Smooth muscle cell (in vitro differentiated cells): ENCODE data around the gene MAEA. TPM values are rescaled to one million over a fixed set of nuclear protein-coding genes. Genes with fewer than 3 reads are reported as not detected.

ENCODE experiments used
- DNase-seq: peaks from one replicate; lab custom pipeline; 2025; ENCODE audit not compliant: unreplicated experiment; lab: John Stamatoyannopoulos, UW
- H2AFZ ChIP-seq: fragments of 200-600 bp; sonication (generic); 2 replicates; pipeline ENCODE4 v1.6.0; 2016; ENCODE audit warnings: antibody characterized with exemption, low read depth, mild to moderate bottlenecking
- H3F3A ChIP-seq: fragments of 200-600 bp; sonication (generic); 2 replicates; pipeline ENCODE4 v1.6.0; 2017; ENCODE audit warnings: antibody characterized with exemption, low read depth
- H3K27ac ChIP-seq: fragments of 200-600 bp; sonication (generic); 2 replicates; pipeline ENCODE4 v1.5.1; 2016; ENCODE audit warnings: low read depth, mild to moderate bottlenecking
- H3K27me3 ChIP-seq: fragments of 200-600 bp; sonication (generic); 2 replicates; pipeline ENCODE4 v1.6.1; 2016; ENCODE audit warnings: low read depth, mild to moderate bottlenecking
- H3K36me3 ChIP-seq: fragments of 200-600 bp; sonication (generic); 2 replicates; pipeline ENCODE4 v1.5.1; 2016; ENCODE audit warnings: low read depth
- H3K4me1 ChIP-seq: fragments of 200-600 bp; sonication (generic); 2 replicates; pipeline ENCODE4 v1.5.1; 2016; ENCODE audit warnings: low read depth
- H3K4me2 ChIP-seq: fragments of 200-600 bp; sonication (generic); 2 replicates; pipeline ENCODE4 v1.6.0; 2016; ENCODE audit warnings: mild to moderate bottlenecking
- H3K4me3 ChIP-seq: fragments of 200-600 bp; sonication (generic); 2 replicates; pipeline ENCODE4 v1.5.1; 2016; ENCODE audit warnings: mild to moderate bottlenecking
- H3K79me2 ChIP-seq: fragments of 200-600 bp; sonication (generic); 2 replicates; pipeline ENCODE4 v1.6.0; 2016; ENCODE audit warnings: low read depth, mild to moderate bottlenecking
- H3K9ac ChIP-seq: fragments of 200-600 bp; sonication (generic); 2 replicates; pipeline ENCODE4 v1.6.0; 2016; ENCODE audit warnings: low read depth
- H3K9me3 ChIP-seq: fragments of 200-600 bp; sonication (generic); replicated peaks from 2 replicates; pipeline ENCODE4 v1.5.1; 2016; ENCODE audit warnings: low read depth
- H4K20me1 ChIP-seq: fragments of 200-600 bp; sonication (generic); 2 replicates; pipeline ENCODE4 v1.6.0; 2016; ENCODE audit warnings: low read depth
- CTCF ChIP-seq: fragments of 200-600 bp; sonication (generic); IDR thresholded peaks from 2 replicates; pipeline ENCODE4 v1.5.1; 2017; ENCODE audit warnings: borderline replicate concordance, mild to moderate bottlenecking, antibody characterized with exemption; ENCODE audit not compliant: insufficient read depth, poor library complexity, severe bottlenecking
- WGBS: methylation state at CpG from one replicate; pipeline ENCODE4 v1.1.7; 2016; ENCODE audit warnings: low lambda C conversion rate; 5-methylcytosine and 5-hydroxymethylcytosine counted together
- polyA plus RNA-seq: library from polyadenylated mRNA; unstranded; fragments of >200 nt; fragmentation: Nextera tagmentation; extraction: Ambion mirVana; gene quantifications from 2 replicates; pipeline ENCODE4 v1.2.1, GENCODE V29; 2016
- total RNA-seq: library from RNA; depleted of rRNA; stranded (reverse); fragments of >200 nt; gene quantifications from 2 replicates; pipeline ENCODE4 v1.2.3, GENCODE V29; 2014

Gene MAEA
- total and polyA plus RNA-seq, 2 experiments from 2014 or later: 48.0 to 48.2 TPM

DNA sequence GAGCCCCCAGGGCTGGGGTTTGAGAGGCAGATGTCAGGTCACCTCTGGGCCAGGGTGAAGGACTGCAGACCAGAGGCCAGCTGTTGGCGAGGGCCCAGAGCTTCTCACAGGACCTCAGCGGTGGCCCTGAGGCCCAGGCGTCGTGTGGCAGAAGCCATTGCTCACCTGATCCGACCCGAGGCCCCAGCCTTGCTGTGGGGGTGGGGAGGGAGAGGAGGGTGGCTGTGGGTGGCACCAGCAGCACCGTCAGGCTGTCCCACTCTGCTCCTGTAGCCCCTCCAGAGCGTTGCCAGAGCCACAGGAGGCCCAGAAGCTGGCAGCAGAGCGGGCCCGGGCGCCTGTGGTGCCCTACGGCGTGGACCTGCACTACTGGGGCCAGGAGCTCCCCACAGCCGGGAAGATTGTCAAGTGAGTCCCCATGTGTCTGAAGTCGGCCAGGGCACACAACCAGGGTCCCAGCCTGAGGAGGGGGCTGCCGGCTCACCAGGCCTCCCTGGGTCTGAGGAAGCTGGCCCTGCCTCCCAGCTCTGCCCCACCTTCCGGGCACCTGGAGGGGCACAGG is 86.2 kb downstream of the MAEA start:
- H3K4me2 ChIP-seq: no peak overlapping the region
- no peak for DNase-seq
- no peaks in the 10 kb centered on the region for H3K36me3 ChIP-seq
- no peak overlapping the region for H2AFZ ChIP-seq
- H4K20me1 ChIP-seq: no peaks in the 10 kb centered on the region
- no peaks in the 10 kb centered on the region for H3K9me3 ChIP-seq
- H3K79me2 ChIP-seq: no peaks in the 10 kb centered on the region
- no peaks in the 10 kb centered on the region for H3K4me1 ChIP-seq
- WGBS: 87% methylated on average over 13 of the region's 17 CpGs
- no peaks in the 10 kb centered on the region for H3K27me3 ChIP-seq
- H3K4me3 ChIP-seq: no peak overlapping the region
- TF ChIP-seq CTCF: no peak
- no peak overlapping the region for H3K9ac ChIP-seq
- H3K27ac ChIP-seq: no peak overlapping the region
- no peaks in the 10 kb centered on the region for H3F3A ChIP-seq

DNA sequence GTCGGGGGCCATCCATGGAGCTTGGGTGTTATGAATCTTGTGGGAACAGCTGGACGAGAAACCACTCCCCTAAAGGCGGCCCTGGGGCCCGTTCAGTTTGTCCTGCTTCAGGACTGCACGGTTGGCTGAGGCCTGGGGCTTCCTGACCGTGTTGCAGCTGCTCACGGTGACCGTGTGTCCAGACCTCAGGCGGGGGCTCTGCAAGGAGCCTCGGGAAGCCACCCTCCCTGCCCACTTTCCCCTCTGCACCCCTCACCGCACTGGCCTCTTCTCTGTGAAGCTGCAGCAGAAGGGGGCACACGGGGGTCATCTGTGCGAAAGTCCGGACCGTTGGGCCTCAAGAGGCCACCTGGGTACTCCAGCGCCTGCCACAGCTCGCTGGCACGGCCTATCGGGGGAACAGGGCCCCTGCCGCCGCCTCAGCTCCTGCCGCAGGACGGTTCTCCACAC is 86.7 kb downstream of the MAEA start:
- Histone ChIP-seq H2AFZ (no peak overlapping the region), H3K4me3 (no peak overlapping the region), H3K4me1 (no peaks in the 10 kb centered on the region), H3K36me3 (no peaks in the 10 kb centered on the region), H3K9me3 (no peaks in the 10 kb centered on the region), H3K79me2 (no peaks in the 10 kb centered on the region), H3F3A (no peaks in the 10 kb centered on the region), H3K4me2 (no peak overlapping the region), H3K27ac (no peak overlapping the region), H3K9ac (no peak overlapping the region), H4K20me1 (no peaks in the 10 kb centered on the region), H3K27me3 (no peaks in the 10 kb centered on the region)
- TF ChIP-seq CTCF: no peak
- 96% methylated on average over 23 of the region's 23 CpGs for WGBS
- no peak for DNase-seq

DNA sequence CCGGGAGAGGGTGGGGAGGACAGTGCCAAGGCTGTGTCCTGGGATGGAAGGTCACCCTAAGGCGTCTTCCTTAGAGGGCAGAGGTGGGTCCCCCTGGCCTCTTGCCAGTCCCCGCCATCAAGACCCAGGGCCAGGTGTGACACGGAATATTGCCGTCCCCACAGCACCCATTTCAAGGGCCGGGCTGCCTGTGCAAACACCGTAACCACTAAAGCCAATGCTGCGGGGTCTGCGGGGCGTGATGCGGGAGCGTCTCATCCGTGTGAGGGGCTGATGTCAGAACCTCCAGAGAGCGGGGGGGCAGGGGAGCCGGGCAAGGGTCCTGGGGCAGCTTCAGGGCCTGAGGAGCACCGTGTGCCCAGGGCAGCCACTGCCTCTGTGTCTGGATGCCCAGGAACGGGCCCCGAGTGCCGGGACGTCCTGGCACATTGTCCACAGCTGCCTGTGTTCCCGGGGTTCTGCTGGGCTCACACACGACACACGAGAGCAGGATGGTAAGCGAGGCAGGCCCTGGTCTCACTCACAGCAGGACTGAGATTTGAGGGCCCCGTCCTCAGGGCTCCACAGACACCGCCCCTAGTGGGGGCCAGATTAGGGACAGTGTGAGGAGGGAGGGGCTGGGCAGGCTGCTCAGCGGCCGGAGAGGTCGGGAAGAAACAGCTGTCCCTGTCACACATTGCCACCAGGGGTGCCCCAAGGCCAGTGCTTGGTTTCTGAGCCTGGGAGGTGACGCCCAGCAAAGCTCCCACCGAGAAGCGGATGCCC is 87.3 kb downstream of the MAEA start:
- WGBS: 95% methylated on average over 32 of the region's 32 CpGs
- H3K27me3 ChIP-seq: no peaks in the 10 kb centered on the region
- no peaks in the 10 kb centered on the region for H3K36me3 ChIP-seq
- no peaks in the 10 kb centered on the region for H4K20me1 ChIP-seq
- TF ChIP-seq CTCF: no peak
- no peaks in the 10 kb centered on the region for H3F3A ChIP-seq
- no peak overlapping the region for H3K27ac ChIP-seq
- no peaks in the 10 kb centered on the region for H3K9me3 ChIP-seq
- H3K4me3 ChIP-seq: no peak overlapping the region
- H3K4me1 ChIP-seq: no peaks in the 10 kb centered on the region
- no peak for DNase-seq
- no peak overlapping the region for H3K9ac ChIP-seq
- H3K79me2 ChIP-seq: no peaks in the 10 kb centered on the region
- no peak overlapping the region for H3K4me2 ChIP-seq
- H2AFZ ChIP-seq: no peak overlapping the region
